Measurements from ENCODE around the gene DNMT3A. TPM values are rescaled to one million over a fixed set of nuclear protein-coding genes. Genes with fewer than 3 reads are reported as not detected.

DNMT3A gene
- total RNA-seq, 1 experiment from 2014 or later = 8.0 TPM

DNA sequence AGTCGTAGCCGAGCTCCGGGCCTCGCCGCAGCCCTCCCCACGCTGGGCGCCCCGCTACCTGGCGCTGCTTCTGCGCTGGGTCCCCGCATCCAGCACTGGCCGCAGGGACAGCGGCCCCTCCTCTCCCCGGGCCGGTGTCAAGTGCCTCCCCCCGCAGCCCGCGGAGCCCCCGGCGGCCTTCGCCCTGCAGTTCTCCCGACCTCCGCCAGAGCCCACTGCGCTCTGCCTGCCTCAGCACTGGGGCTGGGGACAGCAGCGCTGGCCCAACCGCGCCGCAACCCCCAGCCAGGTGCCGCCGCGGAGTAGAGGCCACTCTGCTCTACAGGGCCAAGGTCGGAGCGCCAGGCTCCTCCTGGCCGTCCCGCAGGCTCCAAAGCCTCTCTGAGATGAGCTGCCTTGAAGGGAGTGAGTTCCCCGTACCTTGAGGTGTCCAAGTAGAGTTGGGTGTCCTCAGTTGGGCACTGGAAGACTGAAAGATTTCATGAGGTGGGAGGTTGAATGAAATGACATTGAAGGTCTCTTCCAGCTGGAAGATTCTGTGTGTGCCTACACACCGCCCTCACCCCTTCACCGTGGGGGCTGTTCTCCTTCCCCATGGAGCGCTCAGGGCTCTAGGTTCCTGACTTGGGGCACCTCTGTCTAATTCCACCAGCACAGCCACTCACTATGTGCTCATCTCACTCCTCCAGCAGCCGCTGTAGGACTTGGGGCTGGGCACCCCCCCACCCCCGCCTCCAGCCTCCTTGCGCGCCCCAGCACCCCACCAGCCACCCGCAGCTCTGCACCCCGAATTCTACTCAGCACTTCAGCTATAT lies 854 bp upstream of the DNMT3A start:
- no TSS peak for BruUV-seq (replicated peaks)
- H3K4me1 Mint-ChIP-seq (ENCODE audit: insufficient read depth, unreplicated experiment) = peaks cover 5% of the 10 kb centered on the region
- H3K9me3 Mint-ChIP-seq (ENCODE audit: unreplicated experiment) = no peaks in the 10 kb centered on the region
- H3K27ac Mint-ChIP-seq (ENCODE audit: low read depth, unreplicated experiment) = no peak overlapping the region
- TF ChIP-seq, protein P1, sequence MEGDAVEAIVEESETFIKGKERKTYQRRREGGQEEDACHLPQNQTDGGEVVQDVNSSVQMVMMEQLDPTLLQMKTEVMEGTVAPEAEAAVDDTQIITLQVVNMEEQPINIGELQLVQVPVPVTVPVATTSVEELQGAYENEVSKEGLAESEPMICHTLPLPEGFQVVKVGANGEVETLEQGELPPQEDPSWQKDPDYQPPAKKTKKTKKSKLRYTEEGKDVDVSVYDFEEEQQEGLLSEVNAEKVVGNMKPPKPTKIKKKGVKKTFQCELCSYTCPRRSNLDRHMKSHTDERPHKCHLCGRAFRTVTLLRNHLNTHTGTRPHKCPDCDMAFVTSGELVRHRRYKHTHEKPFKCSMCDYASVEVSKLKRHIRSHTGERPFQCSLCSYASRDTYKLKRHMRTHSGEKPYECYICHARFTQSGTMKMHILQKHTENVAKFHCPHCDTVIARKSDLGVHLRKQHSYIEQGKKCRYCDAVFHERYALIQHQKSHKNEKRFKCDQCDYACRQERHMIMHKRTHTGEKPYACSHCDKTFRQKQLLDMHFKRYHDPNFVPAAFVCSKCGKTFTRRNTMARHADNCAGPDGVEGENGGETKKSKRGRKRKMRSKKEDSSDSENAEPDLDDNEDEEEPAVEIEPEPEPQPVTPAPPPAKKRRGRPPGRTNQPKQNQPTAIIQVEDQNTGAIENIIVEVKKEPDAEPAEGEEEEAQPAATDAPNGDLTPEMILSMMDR (IDR thresholded peaks at IDR 0.05; ENCODE audit: unreplicated experiment) = peak; percentile 88
- intact Hi-C loops (cut with micrococcal nuclease) = loop anchor here (1.0 to 5.0 kb wide), 2 partner anchors 35 to 180 kb away; no protein-coding TSS in a partner anchor
- ChIA-PET CTCF (interaction anchor here (0.6 to 1.5 kb wide), 14 partner anchors 9 to 330 kb away, joined by 3 to 8 read pairs (median 3); no protein-coding TSS in a partner anchor), POLR2A (interaction anchor here (0.6 kb wide), 1 partner anchor 435 kb away, joined by 3 read pairs; no protein-coding TSS in a partner anchor)
- H3K36me3 Mint-ChIP-seq (ENCODE audit: insufficient read depth, unreplicated experiment) = no peaks in the 10 kb centered on the region
- DNase-seq (ENCODE audit: unreplicated experiment) = peak; percentile 72
- H3K4me3 Mint-ChIP-seq (ENCODE audit: unreplicated experiment) = peak overlapping the region; percentile 79
- no peaks in the 10 kb centered on the region for H3K27me3 Mint-ChIP-seq (ENCODE audit: insufficient read depth, unreplicated experiment)

DNA sequence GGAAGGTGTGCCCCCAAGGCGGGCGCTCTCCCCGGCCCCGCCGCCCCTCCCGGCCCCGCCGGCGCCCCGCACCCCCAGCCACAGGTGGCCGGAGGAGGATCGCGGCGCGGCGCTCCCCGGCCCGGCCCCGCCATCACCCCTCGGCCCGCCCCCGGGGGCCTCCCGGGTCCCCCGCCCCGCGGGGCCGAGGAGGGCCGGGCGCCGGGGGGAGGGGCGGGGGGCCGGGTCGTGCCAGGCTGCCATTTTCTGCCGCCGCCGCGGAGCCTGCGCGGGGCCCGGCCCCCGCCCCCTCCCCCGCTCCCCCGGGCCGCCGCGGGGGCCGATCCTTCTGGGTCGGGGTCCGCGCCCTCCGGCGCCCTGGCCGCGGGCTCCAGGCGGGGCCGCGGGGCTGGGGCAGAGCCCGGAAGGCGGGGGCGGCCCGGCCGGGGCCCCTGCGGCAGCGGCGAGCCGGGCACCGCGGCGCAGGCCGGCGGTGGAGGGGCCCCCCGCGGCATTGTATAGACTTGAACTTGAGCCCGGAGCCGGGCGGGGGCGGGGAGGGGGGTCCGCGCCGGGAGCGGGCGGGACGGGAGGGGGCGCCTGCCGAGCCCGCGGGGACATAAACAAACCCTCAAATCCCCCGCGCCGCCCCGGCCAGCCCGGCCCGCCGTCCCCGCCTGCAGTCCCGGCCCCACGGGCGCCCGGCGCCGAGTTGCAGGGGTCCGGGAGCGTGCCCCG lies 556 bp downstream of the DNMT3A start:
- Mint-ChIP-seq H3K36me3 (ENCODE audit: insufficient read depth, unreplicated experiment) (no peaks in the 10 kb centered on the region), H3K27ac (ENCODE audit: low read depth, unreplicated experiment) (no peak overlapping the region), H3K4me3 (ENCODE audit: unreplicated experiment) (peak overlapping the region; percentile 79), H3K4me1 (ENCODE audit: insufficient read depth, unreplicated experiment) (no peaks in the 10 kb centered on the region), H3K27me3 (ENCODE audit: insufficient read depth, unreplicated experiment) (no peaks in the 10 kb centered on the region), H3K9me3 (ENCODE audit: unreplicated experiment) (no peaks in the 10 kb centered on the region)
- TF ChIP-seq, protein P1 (IDR thresholded peaks at IDR 0.05; ENCODE audit: unreplicated experiment) = no peak
- no peak for DNase-seq (ENCODE audit: unreplicated experiment)
- BruUV-seq (replicated peaks) = no TSS peak
- POLR2A ChIA-PET = no interaction called here
- CTCF ChIA-PET = no interaction called here
- intact Hi-C loops (cut with micrococcal nuclease) = loop anchor here (5.0 kb wide), 1 partner anchor 36 kb away; no protein-coding TSS in a partner anchor

DNA sequence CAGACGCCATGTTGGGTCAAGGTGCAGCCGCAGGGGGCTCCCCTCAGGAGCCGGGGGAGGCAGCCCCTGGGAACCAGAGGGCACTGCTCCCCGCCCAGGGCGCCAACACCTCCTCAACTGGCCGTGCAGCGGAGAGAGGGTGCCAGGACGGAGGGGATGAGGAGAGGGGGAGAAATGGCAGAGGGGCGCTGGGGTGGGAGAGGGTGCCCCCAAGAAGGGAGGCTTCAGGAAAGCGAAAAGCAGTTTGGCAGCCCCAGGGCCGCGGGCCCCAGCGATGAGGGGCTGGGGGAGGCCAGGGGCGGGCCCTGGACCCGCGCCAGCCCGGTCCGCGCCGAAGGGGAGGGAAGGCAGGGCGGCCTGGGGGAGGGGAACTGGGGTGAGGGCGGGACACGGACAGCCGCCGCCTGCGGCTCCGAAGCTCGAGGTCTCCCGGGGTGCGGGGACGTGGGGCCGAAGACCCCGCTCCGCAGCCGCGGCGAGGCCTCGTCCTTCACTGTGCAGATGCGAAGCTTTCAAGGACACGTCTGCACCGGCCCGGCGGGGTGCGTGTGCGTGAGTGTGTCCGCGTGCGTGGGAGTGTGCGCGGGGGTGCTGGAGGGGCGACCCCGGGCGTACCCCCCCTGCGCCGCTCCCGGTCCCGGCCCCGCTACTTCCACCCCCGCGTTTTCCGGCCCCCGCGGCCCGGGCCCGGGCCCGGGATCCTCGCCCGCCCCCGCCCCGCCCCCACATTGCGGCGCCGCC lies 1.4 kb downstream of the DNMT3A start:
- CTCF ChIA-PET = interaction anchor here (0.6 kb wide), 1 partner anchor 173 kb away, joined by 3 read pairs; no protein-coding TSS in a partner anchor
- H3K27me3 Mint-ChIP-seq (ENCODE audit: insufficient read depth, unreplicated experiment) = no peaks in the 10 kb centered on the region
- no peaks in the 10 kb centered on the region for H3K9me3 Mint-ChIP-seq (ENCODE audit: unreplicated experiment)
- no peaks in the 10 kb centered on the region for H3K36me3 Mint-ChIP-seq (ENCODE audit: insufficient read depth, unreplicated experiment)
- POLR2A ChIA-PET = interaction anchor here (0.6 kb wide), 1 partner anchor 153 kb away, joined by 3 read pairs; no protein-coding TSS in a partner anchor
- intact Hi-C loops (cut with micrococcal nuclease) = loop anchor here (5.0 kb wide), 1 partner anchor 37 kb away; no protein-coding TSS in a partner anchor
- H3K4me3 Mint-ChIP-seq (ENCODE audit: unreplicated experiment) = peak overlapping the region; percentile 61
- no TSS peak for BruUV-seq (replicated peaks)
- no peaks in the 10 kb centered on the region for H3K4me1 Mint-ChIP-seq (ENCODE audit: insufficient read depth, unreplicated experiment)
- H3K27ac Mint-ChIP-seq (ENCODE audit: low read depth, unreplicated experiment) = no peak overlapping the region
- no peak for DNase-seq (ENCODE audit: unreplicated experiment)
- TF ChIP-seq, protein P1 (IDR thresholded peaks at IDR 0.05; ENCODE audit: unreplicated experiment) = no peak
